ENCODE measurements around the gene FBLN5. TPM values are rescaled to one million over a fixed set of nuclear protein-coding genes. Genes with fewer than 3 reads are reported as not detected.

Gene FBLN5
- polyA plus RNA-seq, 1 of the 3 experiments (the other 2 are of a cell fraction) = 39.8 TPM

- Histone ChIP-seq H3K4me2 (no peak overlapping the region), H2AFZ (ENCODE audit: low read depth) (no peak overlapping the region), H3K4me3 (ENCODE audit: low read depth in 2 of 2, low read length in 1 of 2) (no peak overlapping the region), H3F3A (replicated peaks; ENCODE audit: insufficient read depth) (no peaks in the 10 kb centered on the region), H3K9ac (no peak overlapping the region), H3K9me2 (0 out of 2 replicates have a peak, but pooled peaks cover 3% of the 10 kb centered on the region), H3K27ac (ENCODE audit: low read depth in 2 of 2, low read length in 1 of 2) (no peak overlapping the region), H3K9me3 (no peaks in the 10 kb centered on the region), H3K27me3 (ENCODE audit: insufficient read depth) (peaks cover 9% of the 10 kb centered on the region), H4K20me1 (ENCODE audit: insufficient read depth) (no peaks in the 10 kb centered on the region), H3K36me3 (replicated peaks in 1 of 2; ENCODE audit: control insufficient read depth in 1 of 2, insufficient read depth in 2 of 2, low read length in 1 of 2) (no peaks in the 10 kb centered on the region), H3K4me1 (ENCODE audit: control insufficient read depth in 1 of 2, insufficient read depth in 2 of 2, low read depth in 1 of 2, low read length in 1 of 2) (no peaks in the 10 kb centered on the region), H3K79me2 (ENCODE audit: insufficient read depth) (no peaks in the 10 kb centered on the region)
- WGBS (ENCODE audit: low lambda C conversion rate) = 11% methylated on average over 3 of the region's 3 CpGs
- DNase-seq = no peak
- no peak for TF ChIP-seq TCF12 (IDR thresholded peaks at IDR 0.05)
- no peak for TF ChIP-seq CHD2 (IDR thresholded peaks at IDR 0.05; ENCODE audit: low read length, partially characterized antibody)
- no peak for TF ChIP-seq FOSL2 (IDR thresholded peaks at IDR 0.05; ENCODE audit: borderline replicate concordance, low read depth)
- no peak for TF ChIP-seq NRF1 (IDR thresholded peaks at IDR 0.05; ENCODE audit: low read depth, low read length)
- no peak for TF ChIP-seq GATA2 (CRISPR knock-in tag; IDR thresholded peaks at IDR 0.05)
- no peak for TF ChIP-seq EZH2phosphoT487 (IDR thresholded peaks at IDR 0.05; ENCODE audit: borderline replicate concordance, low read depth)
- TF ChIP-seq JUND (IDR thresholded peaks at IDR 0.05) = no peak
- no peak for TF ChIP-seq TEAD4 (IDR thresholded peaks at IDR 0.05; ENCODE audit: borderline replicate concordance, insufficient read depth)
- TF ChIP-seq USF2 (IDR thresholded peaks at IDR 0.05; ENCODE audit: borderline replicate concordance, low read depth, low read length) = no peak
- no peak for TF ChIP-seq RAD21 (IDR thresholded peaks at IDR 0.05; ENCODE audit: low read length)
- TF ChIP-seq ELF1 (IDR thresholded peaks at IDR 0.05) = no peak
- no peak for TF ChIP-seq RCOR1 (IDR thresholded peaks at IDR 0.05; ENCODE audit: low read length)
- no peak for TF ChIP-seq SMC3 (IDR thresholded peaks at IDR 0.05; ENCODE audit: low read depth, low read length)
- no peak for TF ChIP-seq PBX3 (IDR thresholded peaks at IDR 0.05)
- no peak for TF ChIP-seq ZBTB33 (IDR thresholded peaks at IDR 0.05; ENCODE audit: borderline replicate concordance, low read depth)
- no peak for TF ChIP-seq SIN3A (IDR thresholded peaks at IDR 0.05; ENCODE audit: borderline replicate concordance, low read depth, low read length)
- no peak for TF ChIP-seq USF1 (IDR thresholded peaks at IDR 0.05; ENCODE audit: borderline replicate concordance, low read depth)
- no peak for TF ChIP-seq IRF3 (IDR thresholded peaks at IDR 0.05; ENCODE audit: low read depth, low read length)
- POLR2A ChIA-PET = no interaction called here
- CTCF ChIA-PET = no interaction called here
These were observed 116.7 kb downstream of the FBLN5 start for GRCh38 chr14:91830777-91831176.
